ENCODE results near the gene PPFIA2.

PPFIA2 gene

GRCh38 chr12:81757731-81758365, 1.3 kb downstream of the PPFIA2 start:
- Histone ChIP-seq H4K8ac (ENCODE audit: low read length) (no peak overlapping the region), H3K4me2 (ENCODE audit: low read length, poor library complexity, severe bottlenecking) (peak overlapping the region; percentile 99), H3K4ac (ENCODE audit: low read depth in 1 of 2, low read length in 2 of 2) (no peak overlapping the region), H4K91ac (ENCODE audit: low read length) (no peak overlapping the region), H3K23ac (ENCODE audit: low read length in 2 of 2) (no peak overlapping the region), H3K14ac (ENCODE audit: low read length in 2 of 2) (no peak overlapping the region), H2AFZ (ENCODE audit: low read depth, low read length) (no peak overlapping the region), H3K9ac (ENCODE audit: low read length) (peak overlapping the region; percentile 78), H3K27ac (ENCODE audit: low read length, poor library complexity, severe bottlenecking) (no peak overlapping the region), H2AK5ac (ENCODE audit: low read length, severe bottlenecking) (no peak overlapping the region), H2BK5ac (ENCODE audit: low read depth, low read length, poor library complexity, severe bottlenecking) (no peak overlapping the region), H3K27me3 (ENCODE audit: control insufficient read depth in 1 of 2, insufficient read depth in 1 of 2, low read length in 2 of 2) (peaks cover 17 to 27% of the 10 kb centered on the region in 2 experiments), H3K36me3 (ENCODE audit: control insufficient read depth in 1 of 2, insufficient read depth in 2 of 2, low read depth in 1 of 2, low read length in 2 of 2) (no peaks in the 10 kb centered on the region), H3K4me3 (ENCODE audit: insufficient read depth in 1 of 2, low read depth in 1 of 2, low read length in 2 of 2) (peak overlapping the region in 1 of 2 experiments; percentile 88), H2BK120ac (ENCODE audit: low read depth, low read length) (no peak overlapping the region), H3K4me1 (ENCODE audit: control insufficient read depth, insufficient read depth, low read depth, low read length) (peaks cover 12% of the 10 kb centered on the region), H3K18ac (ENCODE audit: low read depth in 1 of 2, low read length in 2 of 2) (no peak overlapping the region), H3K79me1 (replicated peaks; ENCODE audit: low read length, poor library complexity, severe bottlenecking) (no peaks in the 10 kb centered on the region), H3K9me3 (ENCODE audit: control insufficient read depth, low read length) (no peaks in the 10 kb centered on the region), H2BK12ac (ENCODE audit: low read length in 2 of 2) (no peak overlapping the region), H2BK15ac (ENCODE audit: low read depth, poor library complexity, severe bottlenecking) (no peak overlapping the region)
- no peak for DNase-seq
- 17% methylated on average over 6 of the region's 7 CpGs for WGBS

- H3K4me3 ChIP-seq (ENCODE audit: insufficient read depth in 1 of 2, low read depth in 1 of 2, low read length in 2 of 2) = no peak overlapping the region
- H3K23ac ChIP-seq (ENCODE audit: low read length in 2 of 2) = no peak overlapping the region
- no peak overlapping the region for H3K9ac ChIP-seq (ENCODE audit: low read length)
- no peak for DNase-seq
- no peak overlapping the region for H2BK12ac ChIP-seq (ENCODE audit: low read length in 2 of 2)
- H2AFZ ChIP-seq (ENCODE audit: low read depth, low read length) = no peak overlapping the region
- no peaks in the 10 kb centered on the region for H3K27me3 ChIP-seq (ENCODE audit: control insufficient read depth in 1 of 2, insufficient read depth in 1 of 2, low read length in 2 of 2)
- H3K18ac ChIP-seq (ENCODE audit: low read depth in 1 of 2, low read length in 2 of 2) = no peak overlapping the region
- H3K4me1 ChIP-seq (ENCODE audit: control insufficient read depth, insufficient read depth, low read depth, low read length) = no peaks in the 10 kb centered on the region
- H3K9me3 ChIP-seq (ENCODE audit: control insufficient read depth, low read length) = no peaks in the 10 kb centered on the region
- no peaks in the 10 kb centered on the region for H3K36me3 ChIP-seq (ENCODE audit: control insufficient read depth in 1 of 2, insufficient read depth in 2 of 2, low read depth in 1 of 2, low read length in 2 of 2)
- H3K4ac ChIP-seq (ENCODE audit: low read depth in 1 of 2, low read length in 2 of 2) = no peak overlapping the region
- H3K4me2 ChIP-seq (ENCODE audit: low read length, poor library complexity, severe bottlenecking) = no peak overlapping the region
- H2AK5ac ChIP-seq (ENCODE audit: low read length, severe bottlenecking) = no peak overlapping the region
- no peak overlapping the region for H4K91ac ChIP-seq (ENCODE audit: low read length)
- 100% methylated on average over 1 of the region's 2 CpGs for WGBS
- no peak overlapping the region for H2BK5ac ChIP-seq (ENCODE audit: low read depth, low read length, poor library complexity, severe bottlenecking)
- H3K79me1 ChIP-seq (replicated peaks; ENCODE audit: low read length, poor library complexity, severe bottlenecking) = no peaks in the 10 kb centered on the region
- no peak overlapping the region for H4K8ac ChIP-seq (ENCODE audit: low read length)
- H3K27ac ChIP-seq (ENCODE audit: low read length, poor library complexity, severe bottlenecking) = no peak overlapping the region
- no peak overlapping the region for H2BK120ac ChIP-seq (ENCODE audit: low read depth, low read length)
- H3K14ac ChIP-seq (ENCODE audit: low read length in 2 of 2) = no peak overlapping the region
- no peak overlapping the region for H2BK15ac ChIP-seq (ENCODE audit: low read depth, poor library complexity, severe bottlenecking)
Observed at GRCh38 chr12:81729781-81730180, 29.4 kb downstream of the PPFIA2 start.

DNA sequence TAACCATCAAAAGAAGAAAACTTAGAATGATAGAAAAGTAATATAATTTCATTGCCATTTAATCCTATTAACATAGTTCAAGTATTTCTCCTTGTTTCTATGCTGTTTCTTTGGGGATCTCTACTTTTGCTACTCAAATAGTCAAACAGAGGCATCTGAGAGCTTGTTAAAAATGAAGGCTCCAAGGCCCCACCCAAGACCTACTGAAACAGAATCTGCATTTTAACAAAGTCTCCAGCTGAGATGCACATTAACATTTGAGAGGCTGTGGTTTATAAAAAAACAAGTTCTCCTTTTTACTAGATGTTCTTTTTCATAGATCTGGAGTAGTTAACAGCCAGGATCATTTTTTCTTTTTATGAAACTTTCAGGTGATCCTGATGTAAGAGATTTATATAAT, 31.8 kb downstream of the PPFIA2 start:
- no peak overlapping the region for H3K14ac ChIP-seq (ENCODE audit: low read length in 2 of 2)
- H4K91ac ChIP-seq (ENCODE audit: low read length) = no peak overlapping the region
- no peak overlapping the region for H2BK120ac ChIP-seq (ENCODE audit: low read depth, low read length)
- no peaks in the 10 kb centered on the region for H3K36me3 ChIP-seq (ENCODE audit: control insufficient read depth in 1 of 2, insufficient read depth in 2 of 2, low read depth in 1 of 2, low read length in 2 of 2)
- H2AK5ac ChIP-seq (ENCODE audit: low read length, severe bottlenecking) = no peak overlapping the region
- H3K4me2 ChIP-seq (ENCODE audit: low read length, poor library complexity, severe bottlenecking) = no peak overlapping the region
- no peak overlapping the region for H3K9ac ChIP-seq (ENCODE audit: low read length)
- no peaks in the 10 kb centered on the region for H3K79me1 ChIP-seq (replicated peaks; ENCODE audit: low read length, poor library complexity, severe bottlenecking)
- no peak for DNase-seq
- no peak overlapping the region for H2BK5ac ChIP-seq (ENCODE audit: low read depth, low read length, poor library complexity, severe bottlenecking)
- no peaks in the 10 kb centered on the region for H3K27me3 ChIP-seq (ENCODE audit: control insufficient read depth in 1 of 2, insufficient read depth in 1 of 2, low read length in 2 of 2)
- no peak overlapping the region for H3K4me3 ChIP-seq (ENCODE audit: insufficient read depth in 1 of 2, low read depth in 1 of 2, low read length in 2 of 2)
- no peak overlapping the region for H4K8ac ChIP-seq (ENCODE audit: low read length)
- no peak overlapping the region for H3K4ac ChIP-seq (ENCODE audit: low read depth in 1 of 2, low read length in 2 of 2)
- H3K4me1 ChIP-seq (ENCODE audit: control insufficient read depth, insufficient read depth, low read depth, low read length) = no peaks in the 10 kb centered on the region
- no peak overlapping the region for H3K18ac ChIP-seq (ENCODE audit: low read depth in 1 of 2, low read length in 2 of 2)
- H3K9me3 ChIP-seq (ENCODE audit: control insufficient read depth, low read length) = no peaks in the 10 kb centered on the region
- no peak overlapping the region for H3K27ac ChIP-seq (ENCODE audit: low read length, poor library complexity, severe bottlenecking)
- no peak overlapping the region for H2BK15ac ChIP-seq (ENCODE audit: low read depth, poor library complexity, severe bottlenecking)
- H2BK12ac ChIP-seq (ENCODE audit: low read length in 2 of 2) = no peak overlapping the region
- H3K23ac ChIP-seq (ENCODE audit: low read length in 2 of 2) = no peak overlapping the region
- H2AFZ ChIP-seq (ENCODE audit: low read depth, low read length) = no peak overlapping the region

- Histone ChIP-seq H2AFZ (ENCODE audit: low read depth, low read length) (no peak overlapping the region), H3K4me3 (ENCODE audit: insufficient read depth in 1 of 2, low read depth in 1 of 2, low read length in 2 of 2) (no peak overlapping the region), H2BK12ac (ENCODE audit: low read length in 2 of 2) (no peak overlapping the region), H3K9me3 (ENCODE audit: control insufficient read depth, low read length) (no peaks in the 10 kb centered on the region), H3K23ac (ENCODE audit: low read length in 2 of 2) (no peak overlapping the region), H4K8ac (ENCODE audit: low read length) (no peak overlapping the region), H3K18ac (ENCODE audit: low read depth in 1 of 2, low read length in 2 of 2) (no peak overlapping the region), H3K4me1 (ENCODE audit: control insufficient read depth, insufficient read depth, low read depth, low read length) (no peaks in the 10 kb centered on the region), H2BK120ac (ENCODE audit: low read depth, low read length) (no peak overlapping the region), H2BK5ac (ENCODE audit: low read depth, low read length, poor library complexity, severe bottlenecking) (no peak overlapping the region), H3K79me1 (replicated peaks; ENCODE audit: low read length, poor library complexity, severe bottlenecking) (no peaks in the 10 kb centered on the region), H3K4ac (ENCODE audit: low read depth in 1 of 2, low read length in 2 of 2) (no peak overlapping the region), H3K36me3 (ENCODE audit: control insufficient read depth in 1 of 2, insufficient read depth in 2 of 2, low read depth in 1 of 2, low read length in 2 of 2) (no peaks in the 10 kb centered on the region), H3K27ac (ENCODE audit: low read length, poor library complexity, severe bottlenecking) (no peak overlapping the region), H3K4me2 (ENCODE audit: low read length, poor library complexity, severe bottlenecking) (no peak overlapping the region), H3K9ac (ENCODE audit: low read length) (no peak overlapping the region), H3K27me3 (ENCODE audit: control insufficient read depth in 1 of 2, insufficient read depth in 1 of 2, low read length in 2 of 2) (no peaks in the 10 kb centered on the region), H2AK5ac (ENCODE audit: low read length, severe bottlenecking) (no peak overlapping the region), H2BK15ac (ENCODE audit: low read depth, poor library complexity, severe bottlenecking) (no peak overlapping the region), H4K91ac (ENCODE audit: low read length) (no peak overlapping the region), H3K14ac (ENCODE audit: low read length in 2 of 2) (no peak overlapping the region)
- no peak for DNase-seq
- 33% methylated on average over 1 of the region's 1 CpG for WGBS
Observed at GRCh38 chr12:81726634-81727033, 32.5 kb downstream of the PPFIA2 start.
